ENCODE measurements around the gene TANK.
"Not testable (repeated sequence)": the region's sequence is repeated elsewhere in the genome, so short reads cannot be mapped to it uniquely, and the experiment has no call there.

Gene TANK

DNA sequence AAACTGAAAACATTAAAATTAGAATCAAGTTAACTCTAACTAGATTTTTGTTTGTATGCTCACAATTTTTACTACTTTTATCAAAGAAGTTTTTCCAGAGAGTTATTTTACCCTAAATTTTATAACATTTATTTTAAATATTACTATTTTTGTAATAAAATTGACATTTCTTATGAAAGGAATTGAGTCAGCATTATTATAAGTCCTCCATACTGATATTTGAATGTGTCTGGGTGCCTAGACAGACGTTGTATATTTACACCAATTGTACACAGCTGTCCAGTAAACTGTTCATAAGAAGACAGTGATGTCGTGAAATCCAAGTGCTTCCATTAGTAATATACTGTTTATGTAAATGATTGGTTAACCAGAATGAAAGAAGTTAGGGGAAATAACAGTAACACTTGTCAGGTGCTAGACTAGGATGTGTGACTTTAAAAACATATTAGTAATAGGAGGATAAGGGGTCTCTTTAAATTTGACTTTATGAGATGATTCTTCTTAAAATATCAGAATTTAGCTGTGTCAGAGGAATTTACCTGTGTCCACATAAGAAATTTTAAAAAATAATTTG is 73.7 kb downstream of the TANK start:
- no peak for DNase-seq

DNA sequence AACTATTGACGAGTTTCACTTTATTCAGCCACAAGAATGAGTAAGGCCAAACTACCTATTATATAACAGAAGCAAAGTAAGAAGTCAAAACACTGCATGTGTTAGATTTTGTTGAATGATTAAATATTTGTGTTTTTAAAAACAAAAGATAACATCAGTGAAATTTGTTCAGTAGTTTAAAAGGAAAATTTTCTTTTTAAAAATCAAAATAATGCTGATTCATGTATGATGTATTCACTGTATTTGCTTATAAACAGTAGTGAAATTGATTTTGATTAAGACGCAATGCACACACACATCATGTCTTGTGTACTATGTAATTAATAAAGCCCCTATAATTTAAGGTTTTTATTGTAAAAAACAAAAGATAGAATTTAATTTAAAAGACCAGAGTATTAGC is 74.4 kb downstream of the TANK start:
- DNase-seq, result no peak

DNA sequence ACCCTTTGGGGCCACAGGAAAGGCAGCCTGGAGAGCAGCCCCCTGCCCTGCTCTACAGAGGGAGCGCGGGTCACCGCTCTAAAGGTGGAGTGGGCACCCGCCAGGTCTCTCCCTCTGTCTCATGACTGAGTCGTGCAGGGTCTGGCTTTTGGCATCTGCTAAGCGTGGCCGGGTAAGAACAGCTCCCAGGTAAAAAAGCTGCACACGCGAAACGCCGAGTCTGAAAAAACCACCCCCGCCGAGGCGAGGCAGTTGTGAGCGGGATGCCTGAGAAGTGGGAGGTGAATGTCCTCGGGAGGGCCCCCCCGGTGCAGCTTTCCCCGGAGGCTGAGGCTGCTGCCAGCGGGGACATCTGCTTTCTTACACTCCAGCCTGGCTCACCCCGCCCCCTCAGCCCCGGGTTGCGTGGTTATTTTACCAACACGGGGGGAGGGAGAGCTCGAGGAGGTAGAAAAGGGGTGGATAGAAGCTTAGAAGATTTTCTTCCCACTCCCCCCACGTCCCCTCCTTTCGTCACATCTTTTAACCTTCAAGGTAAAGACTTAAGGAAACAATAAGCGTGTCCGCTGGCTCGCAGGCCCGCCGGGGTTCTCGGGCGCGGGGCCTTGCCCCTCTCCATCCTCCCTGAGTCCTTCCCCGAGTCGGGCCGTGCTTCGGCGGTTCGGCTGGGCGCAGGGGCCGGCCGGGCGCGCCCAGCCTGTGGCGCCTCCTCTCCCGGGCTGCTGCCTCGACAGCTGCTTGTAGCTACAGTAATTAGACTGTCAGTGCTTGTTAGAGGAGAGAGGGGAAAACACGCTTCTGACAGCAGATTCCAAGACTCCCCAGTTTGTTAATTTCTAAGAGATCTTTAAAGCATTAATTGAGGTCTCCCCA is 77.4 kb downstream of the TANK start:
- peak; percentile 37 to 79 for DNase-seq

DNA sequence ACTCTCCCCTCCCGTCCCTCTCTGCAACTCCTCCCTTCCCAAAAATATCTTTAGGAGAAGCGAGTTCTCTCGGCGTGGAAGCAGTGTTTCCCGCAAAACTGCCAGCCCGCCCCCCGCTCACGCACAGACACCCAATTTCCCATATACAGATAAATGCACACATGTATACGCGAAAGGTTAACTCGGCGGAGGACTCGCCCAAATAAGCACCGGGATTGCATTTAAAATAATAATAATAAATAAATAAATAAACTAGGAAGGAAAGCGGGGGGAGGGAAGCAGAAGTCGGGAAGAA is 78.0 kb downstream of the TANK start:
- peak in 1 of 2 experiments; percentile 53 for DNase-seq

DNA sequence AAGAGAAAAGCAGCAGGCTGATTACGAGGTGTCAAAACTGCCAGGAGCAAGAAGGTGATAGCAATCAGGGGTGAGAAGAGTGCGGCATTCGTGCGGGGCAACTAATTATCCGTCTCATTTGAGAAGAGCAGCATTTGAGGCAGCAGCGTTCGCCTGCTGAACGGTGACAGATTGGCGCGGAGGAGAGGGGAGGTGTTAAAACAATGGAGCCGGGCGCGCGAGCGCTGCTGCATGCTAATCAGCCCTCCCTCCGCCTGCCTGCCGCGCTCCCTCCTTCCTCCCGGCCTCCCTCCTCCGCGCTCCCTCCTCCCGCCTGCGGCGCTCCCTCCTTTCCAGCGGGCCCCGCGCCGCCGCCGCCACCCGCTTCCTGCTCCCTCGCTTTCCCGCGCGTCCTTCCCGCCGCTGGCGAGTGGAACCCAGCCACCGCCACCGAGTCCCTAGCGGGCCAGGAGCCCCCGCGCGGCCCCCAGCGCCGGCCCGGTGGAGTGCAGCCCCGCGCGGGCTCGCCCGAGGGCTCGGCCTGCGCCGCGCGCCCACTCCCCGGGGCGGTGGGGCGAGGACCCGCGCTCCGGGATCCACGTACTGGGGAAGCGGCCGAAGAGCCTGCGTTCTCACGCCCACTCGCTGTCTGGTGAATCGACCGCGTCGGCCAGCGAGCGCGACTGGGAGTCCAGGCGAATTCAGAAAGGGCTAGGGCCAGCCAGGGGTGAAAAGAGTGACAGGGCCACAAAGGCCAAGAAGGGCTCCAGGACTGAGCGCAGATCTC is 78.5 kb downstream of the TANK start:
- DNase-seq, result peak; percentile 37 to 80

DNA sequence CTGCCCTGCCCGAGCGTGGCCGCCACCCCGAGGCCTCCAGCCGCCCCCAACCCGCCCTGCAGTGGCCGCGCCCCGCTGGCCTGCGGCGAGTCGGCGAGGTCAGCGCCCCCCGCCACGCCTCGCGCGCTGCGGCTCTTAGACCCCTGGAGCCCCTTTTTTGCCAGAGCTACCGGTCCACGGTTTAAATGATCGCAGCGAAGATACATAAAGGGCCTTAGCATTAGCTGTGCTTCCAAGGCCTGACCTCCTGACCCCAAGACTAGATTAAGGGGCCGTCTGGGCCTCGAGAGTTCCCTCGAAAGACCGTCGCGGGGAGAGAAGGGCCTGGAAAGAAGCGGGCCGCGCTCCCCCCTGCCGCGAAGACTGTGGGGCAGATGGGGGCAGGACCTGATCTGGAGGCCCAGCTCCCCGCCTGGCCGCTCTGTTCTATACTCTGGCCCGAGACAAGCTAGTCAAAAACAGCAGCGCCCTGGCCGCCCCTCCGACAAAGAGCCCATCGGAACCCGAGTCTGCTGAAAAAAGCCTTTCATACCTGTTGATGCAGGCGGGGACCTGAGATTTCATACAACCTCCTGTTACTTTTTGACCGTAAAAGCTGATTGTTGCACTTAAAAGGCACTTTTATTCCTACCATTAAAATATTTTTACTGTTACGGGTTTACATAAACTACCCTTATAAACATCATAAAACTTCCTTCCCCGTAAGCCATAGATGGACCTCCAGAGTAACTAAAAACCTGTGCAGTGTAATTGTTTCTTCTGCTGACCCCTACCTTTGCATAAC is 79.3 kb downstream of the TANK start:
- no peak for DNase-seq

DNA sequence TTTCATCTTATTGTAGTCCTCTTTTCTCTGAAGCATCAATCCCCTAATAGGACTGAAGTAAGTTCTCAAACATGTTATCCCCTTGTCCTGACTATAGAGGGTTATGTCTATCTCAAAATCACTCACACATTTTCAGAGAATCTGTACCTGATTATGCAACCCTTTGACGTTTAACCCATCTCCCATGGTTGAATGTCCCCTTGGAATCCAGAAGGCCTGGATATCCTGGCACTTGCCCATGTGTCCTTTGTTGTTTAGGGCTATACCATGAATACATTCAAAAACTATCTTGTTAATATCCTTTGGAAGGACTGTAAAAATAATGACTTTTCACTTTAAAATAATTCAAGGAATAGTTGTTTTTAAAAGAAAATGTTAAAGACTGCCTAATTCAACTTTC is 81.7 kb downstream of the TANK start:
- DNase-seq, result no peak

DNA sequence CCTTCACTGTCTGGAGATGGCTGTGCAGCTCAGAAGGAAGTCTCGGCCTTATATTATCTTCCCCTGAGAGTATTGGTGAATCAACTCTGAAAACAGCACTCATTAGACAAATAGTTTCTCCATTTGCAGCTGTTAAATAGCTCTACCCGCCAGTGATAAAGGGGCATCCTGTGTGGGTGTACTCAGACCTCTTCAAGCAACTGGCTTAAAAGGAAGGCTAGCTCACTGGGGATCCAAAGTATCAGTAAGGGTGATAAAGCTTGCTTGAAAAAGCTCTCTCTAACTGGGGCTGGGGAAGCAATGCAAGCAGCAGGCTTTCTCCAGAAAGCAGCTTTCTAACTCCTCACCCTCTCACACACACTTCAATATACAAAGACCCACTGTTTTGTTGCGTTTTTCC is 83.1 kb downstream of the TANK start:
- no peak for DNase-seq

DNA sequence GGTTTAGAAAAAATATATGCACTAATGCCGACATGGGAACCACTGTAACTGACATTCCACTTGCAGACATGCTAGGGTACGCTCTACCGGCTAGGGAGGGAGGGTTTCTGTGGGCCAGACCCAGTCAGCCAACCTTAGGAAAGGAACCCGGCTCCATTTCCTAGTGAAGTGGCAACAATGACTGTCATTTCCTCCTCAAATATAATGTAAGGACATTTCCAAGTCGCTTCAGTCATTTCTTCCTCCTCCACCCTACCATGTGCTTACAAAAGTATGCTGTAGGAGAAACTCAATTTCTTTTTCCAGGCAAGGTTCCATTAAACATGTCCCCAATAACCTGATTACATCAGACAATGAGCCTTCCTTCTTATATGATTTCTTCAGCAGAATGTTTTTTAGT is 83.7 kb downstream of the TANK start:
- no peak for DNase-seq

DNA sequence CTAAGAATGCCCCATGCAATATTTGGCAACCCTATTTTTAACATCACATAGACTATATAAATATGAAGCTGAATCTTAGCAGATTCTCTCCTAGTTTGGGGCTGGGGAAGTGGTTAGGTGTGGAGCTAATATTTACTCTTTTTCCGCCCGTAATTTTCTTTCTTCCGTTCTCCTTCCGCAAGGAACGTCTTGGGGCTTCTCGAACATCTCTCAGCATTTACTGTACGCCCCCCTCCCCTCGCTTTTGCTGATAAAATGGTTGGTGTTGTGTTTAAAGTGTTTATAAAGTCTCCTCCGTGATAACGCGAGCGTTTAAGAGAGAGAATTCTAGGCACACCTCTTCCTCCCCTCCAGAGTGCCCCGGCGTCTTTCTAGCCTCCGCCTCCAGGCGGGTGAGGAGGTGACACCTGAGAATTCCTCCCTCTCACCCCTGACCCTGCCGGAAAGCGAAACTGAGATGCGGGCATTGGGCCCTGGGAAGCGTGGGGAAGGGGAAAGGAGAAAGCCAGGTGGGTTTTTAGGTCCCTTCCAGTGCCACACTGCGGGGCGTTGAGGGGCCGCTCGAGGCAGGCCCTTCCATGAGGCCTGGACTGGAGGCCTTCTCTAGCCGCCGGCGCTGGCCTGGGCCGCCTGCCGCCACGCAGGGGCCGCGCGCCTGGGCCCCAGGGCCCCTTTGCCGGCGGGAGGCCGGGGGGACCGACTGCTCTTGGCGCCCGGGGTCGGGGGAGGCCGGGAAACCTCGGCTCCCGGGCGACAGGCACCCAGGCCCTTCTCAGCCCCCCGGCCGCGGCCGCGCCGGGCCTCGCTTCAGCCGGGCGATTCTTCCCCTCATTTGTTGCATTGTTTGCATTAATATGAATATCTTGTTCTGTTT is 84.4 kb downstream of the TANK start:
- DNase-seq, result not testable (repeated sequence)

DNA sequence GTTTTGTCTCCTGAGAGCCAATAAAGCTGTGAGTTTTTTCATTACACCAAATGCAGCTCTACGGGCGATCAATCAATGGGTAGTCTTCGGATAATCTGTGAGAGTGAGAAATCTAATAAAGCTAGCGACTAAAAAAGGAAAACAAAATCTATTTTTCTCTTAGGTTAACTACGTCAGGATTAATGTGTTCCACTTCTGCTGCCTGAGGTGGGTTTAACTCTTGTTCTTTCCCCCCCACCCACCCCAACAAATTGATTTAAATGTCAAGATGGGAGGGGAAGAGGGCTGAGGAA is 85.0 kb downstream of the TANK start:
- no peak for DNase-seq

DNA sequence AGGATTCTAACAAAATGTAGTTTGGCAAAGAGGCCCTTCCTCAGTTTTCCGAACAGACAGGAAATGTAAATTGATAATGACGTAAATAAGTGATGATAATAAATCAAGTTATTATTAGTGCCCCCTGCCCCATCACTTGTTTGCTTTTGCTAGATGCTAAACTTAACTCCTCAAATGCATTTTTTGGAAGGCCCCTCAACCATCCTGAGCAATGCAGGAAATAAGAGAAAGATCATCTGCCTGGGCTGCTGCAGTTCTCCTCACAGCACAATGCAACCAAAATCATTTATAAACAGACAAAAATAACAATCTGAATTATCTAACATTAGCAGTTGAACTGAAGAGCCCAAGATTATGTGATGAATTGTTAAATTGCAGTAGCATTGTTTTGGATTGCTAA is 85.4 kb downstream of the TANK start:
- no peak for DNase-seq

DNA sequence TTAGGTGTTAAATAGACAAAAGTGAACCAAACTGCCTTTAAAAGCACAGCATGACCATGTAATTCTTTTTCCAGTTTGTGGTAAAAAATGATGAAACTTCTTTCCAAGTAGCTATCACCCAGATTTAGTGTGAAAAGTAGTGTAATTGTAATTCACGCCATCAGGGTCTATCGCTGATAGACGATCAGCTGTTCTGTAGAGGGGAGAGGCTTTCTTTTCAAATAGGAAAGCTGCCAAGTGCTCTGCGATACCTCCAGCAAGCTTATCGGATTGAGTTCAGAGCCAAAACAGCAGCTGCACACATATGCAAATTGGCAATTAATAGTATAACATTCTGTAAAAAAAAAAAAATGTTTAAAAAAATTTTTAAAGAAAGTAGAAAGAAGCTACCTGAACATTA is 86.1 kb downstream of the TANK start:
- DNase-seq, result no peak

DNA sequence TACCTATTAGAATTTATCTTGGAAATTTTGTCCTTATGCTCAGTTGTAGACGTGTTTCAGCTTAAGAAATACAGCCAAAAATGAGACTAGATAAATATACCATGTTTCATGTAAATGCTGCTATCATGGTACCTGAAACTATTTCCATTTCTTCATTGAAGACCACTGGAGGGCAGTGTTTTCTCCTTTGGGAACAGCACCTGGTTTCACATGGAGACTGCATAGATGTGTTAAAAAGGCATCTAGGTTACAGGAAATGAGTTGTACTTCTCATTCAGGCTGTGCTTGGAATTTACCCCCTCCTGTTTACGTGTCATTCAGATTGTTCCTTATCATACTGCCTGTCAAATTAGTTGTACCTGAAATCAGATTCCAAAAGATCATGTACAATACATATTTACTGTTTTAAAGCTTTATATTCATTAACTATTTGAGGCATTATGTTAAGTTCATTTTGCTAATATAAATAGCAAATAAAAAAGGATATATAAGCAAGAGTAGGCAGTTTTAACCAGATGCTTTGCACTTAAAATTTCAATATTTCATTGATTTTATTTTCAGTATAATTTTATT is 90.7 kb downstream of the TANK start:
- DNase-seq, result peak; percentile 81 to 86

DNA sequence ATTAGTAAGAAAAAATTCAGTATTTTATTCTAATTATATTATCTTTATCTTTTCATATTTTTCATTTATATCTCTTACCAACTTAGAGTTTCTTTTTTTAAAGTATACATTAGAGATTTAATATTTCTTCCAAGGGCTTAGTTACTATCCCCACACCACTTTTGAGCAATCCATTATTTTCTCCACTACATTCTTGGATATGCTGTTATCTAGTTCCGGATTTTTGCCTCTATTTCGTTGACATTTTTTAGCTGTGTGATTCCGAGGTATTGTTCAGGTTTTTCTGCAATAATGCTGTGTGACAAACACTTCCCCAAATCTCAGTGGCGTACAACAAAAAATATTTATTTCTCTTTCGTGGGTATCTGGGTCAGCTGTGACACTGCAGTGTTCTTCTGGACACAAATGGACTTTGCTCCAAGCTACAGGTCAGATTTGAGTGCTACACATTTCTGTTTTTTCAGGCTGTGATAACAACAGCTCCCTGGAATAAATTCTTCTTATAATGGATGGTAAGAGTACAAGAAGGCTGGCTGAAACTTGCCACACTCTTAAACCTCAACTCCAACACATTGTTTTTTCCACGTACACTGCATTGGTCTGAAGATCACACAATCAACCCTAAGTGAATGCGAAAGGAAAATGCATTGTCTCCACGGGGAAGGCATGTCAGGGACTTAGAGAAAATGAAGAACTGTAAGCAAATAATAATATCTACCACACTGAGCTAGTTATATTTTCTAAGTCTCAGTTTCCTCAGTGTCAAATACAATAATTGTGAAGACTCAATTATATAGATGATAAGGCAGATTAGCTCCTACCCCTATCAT is 97.1 kb downstream of the TANK start:
- DNase-seq, result no peak

DNA sequence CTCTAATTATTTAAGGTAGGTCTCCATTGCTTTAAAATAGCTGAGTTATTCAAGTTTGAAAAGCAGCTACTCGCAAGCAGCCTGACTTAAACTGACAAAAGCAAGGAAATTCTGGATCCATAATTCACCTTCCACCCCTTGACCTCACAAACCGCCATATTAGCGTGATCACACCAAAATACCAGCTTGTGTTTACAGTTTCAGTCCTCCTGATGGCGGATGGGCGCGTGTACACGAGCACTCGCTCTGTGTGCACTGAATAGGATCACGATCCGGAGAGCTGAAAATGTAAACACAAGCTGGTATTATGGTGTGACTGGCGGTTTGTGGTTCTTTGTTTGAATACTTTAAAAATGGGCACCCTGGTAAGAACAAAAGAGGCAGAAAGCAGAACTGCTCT is 105.6 kb downstream of the TANK start:
- no peak for DNase-seq

DNA sequence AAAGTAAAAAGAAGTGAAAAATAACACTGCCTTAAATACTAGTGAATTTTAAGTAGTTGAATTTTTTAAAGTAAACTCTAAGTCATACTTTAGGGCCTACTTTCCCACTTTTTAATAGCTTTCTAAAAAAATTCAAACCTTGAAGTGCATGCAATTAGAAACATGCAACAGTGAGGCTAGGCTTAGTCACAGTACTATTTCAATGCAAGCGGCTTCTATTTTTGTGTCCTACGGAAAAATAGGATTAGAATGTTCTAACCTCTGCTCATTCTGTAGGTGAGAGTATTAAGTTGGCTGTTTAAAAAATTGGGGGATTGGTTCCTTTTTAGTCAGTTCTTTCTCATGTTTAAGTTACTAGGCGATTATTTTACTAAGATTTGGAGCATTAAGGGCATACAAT is 108.9 kb downstream of the TANK start:
- no peak for DNase-seq

DNA sequence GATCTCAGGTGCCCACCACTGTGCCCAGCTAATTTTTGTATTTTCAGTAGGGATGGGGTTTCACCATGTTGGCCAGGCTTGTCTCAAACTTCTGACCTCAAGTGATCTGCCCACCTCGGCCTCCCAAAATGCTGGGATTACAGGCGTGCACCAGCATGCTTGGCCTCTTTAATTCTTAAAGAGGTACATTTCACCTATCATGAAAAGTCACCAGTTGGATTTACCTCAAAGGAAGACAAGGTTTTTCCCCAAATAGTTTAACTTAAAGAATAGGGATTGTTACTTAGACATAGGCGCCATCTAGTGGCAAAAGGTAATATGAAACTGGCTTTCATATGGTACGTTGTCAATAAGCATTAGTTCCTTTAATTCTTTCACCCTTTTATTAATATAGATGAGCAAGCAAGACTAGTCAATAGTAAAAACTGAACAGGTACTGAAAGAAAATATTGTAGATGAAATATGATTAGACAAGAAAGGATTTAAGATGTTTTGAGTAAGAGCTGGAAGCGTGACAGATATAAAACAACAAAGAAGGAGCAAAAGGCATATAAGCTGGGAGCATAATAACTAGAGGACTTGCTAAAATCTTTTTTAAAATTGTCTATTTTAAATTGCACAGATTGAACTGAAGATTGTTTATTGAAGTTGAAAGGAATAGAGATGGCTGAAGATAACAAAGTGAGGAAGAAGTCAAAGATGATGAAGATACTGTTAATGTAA is 113.0 kb downstream of the TANK start:
- DNase-seq, result peak; percentile 55 to 81

DNA sequence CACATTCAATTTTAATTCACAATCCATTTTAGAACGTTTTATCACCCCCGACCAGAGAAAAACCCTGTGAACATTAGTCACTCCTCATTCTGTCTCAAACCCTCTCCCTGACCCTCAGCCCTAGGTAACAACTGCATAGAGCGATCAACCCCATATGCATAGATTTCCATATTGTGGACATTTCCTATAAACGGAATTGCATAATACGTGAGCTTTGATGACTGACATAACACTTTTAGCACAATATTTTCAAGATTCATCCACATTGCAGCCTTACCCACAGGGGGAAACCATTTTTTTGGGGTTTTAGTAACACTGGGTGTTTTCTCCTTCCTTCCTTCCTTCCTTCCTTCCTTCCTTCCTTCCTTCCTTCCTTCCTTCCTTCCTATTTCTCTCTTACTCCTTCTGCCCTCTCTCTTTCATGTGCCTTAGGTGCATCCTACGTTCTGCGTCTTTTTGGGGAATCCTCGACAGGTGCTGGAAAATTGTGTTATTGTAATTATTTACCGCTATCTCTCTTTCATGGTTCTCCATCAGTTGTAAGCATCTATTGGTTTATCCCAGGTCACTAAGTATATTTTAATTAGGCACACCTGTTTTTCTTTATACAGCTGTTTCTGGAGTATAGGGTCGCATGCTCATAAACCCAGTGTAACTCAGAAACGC is 118.5 kb downstream of the TANK start:
- DNase-seq, result not testable (repeated sequence)
